Activated CD8-positive, alpha-beta memory T cell treated with anti-CD3 and anti-CD28 coated beads for 4 hours (primary cell): Measurements from ENCODE around the gene ORM2.

Source experiments
- DNase-seq, 2 donors: peaks; one replicate each; pipeline ENCODE4 v3.0.0-alpha.2; 2020; ENCODE audit warnings: low read depth in 2 of 2

The ORM2 gene

DNA sequence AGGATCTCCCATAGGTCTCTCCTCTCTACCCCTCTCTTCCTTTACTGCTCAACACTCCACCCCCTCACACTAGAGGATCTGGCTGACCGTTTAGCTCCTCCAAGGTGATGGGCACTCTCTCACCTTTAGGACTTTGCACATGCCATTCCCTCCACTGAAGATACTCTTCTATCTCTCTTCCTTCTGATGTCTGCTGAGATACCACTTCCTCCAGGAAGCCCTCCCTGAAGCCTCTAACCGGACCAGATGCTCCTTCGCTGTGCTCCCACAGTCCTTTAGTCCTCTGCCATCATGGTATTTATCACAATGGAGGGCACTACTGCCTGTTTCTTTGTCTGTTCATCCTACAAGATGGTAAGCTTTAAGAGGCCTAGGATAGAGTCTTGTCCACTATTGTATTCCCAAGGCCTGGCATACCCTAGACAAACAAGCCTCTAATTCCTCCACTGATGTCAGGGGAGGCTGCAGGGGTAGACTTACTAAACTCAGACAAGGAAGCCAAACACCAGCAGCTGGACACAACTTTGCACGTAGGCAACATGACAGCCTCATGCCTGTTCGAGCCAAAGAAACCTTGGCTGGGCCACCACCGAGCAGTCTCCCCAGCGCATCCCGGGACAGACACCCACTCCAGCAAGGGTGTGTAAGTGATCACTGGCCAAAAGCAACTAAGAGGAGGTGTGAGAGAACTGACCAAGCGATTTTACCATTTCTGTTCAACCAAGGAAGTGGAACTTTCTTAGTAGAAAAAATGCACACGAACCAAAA is 20.2 kb downstream of the ORM2 start:
- no peak for DNase-seq

DNA sequence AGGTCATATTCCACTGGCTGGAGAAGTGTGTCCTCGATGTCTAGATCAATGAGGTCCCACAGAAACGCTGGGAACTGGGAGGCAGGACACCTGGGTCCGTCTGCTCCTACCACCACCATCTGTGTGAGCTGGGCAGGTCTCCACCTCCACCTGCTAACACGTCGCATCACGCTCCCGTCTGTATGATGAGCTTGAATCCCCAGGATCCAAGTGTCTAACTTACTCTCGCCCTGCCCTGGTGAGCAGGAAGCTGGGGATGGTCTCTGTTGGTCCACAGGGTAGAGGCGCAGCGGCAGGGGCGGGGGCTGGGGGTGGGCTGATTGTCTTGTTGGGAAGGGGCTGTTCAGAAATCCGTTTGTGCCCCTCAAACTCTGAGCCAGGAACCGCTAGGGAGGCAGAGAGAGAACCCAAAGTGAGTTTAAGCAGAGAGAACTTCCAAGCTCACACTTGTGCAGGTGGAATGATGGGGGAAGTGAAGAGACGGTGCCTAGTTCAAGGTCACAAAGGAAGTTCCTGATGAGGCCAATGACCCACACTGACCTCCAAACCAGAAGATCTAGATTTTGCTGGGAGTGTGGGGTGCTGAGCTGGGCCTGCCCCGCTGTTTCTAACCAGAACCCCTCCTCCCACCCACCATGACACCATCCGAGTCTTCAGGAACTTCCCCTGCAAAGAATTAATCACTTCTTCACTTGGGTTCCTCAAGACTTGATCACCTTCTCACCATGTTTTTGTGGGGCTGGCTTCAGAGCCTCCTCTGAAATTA is 21.1 kb downstream of the ORM2 start:
- no peak for DNase-seq

DNA sequence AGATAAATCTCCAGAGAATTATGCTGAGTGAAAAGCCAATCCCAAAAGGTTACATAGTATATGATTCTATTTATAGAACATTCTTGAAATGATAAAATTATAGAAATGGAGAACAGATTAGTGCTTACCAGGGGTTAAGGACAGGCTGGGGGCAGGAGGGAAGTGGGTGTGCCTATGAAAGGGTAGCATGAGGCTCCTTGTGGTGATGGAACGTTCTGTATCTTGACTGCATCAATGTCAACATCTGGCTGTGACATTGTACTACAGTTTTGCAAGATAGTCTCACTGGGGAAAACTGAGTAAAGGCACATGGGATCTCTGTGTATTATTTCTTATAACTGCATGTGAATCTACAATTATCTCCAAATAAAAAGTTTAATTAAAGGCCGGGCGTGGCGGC is 22.3 kb downstream of the ORM2 start:
- DNase-seq, result no peak

DNA sequence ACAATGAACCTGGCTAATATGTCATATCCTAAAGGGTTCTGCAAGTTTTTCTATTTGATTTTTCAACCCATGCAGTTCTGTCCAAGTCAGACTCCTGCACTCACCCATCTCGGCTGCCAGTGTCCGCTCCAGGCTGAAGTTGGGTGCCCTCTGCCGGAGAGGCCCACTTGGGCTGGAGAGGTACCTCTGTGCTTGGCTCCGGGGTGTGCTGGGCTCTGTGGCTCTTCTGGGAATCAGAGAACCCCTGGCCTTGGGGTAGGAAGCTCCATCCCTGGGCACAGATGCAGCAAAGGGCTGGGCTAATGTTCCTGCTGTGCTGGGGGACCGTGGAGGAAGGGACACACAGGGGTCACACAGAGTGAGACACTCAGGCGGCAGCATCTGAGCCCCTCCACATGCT is 26.2 kb downstream of the ORM2 start:
- no peak for DNase-seq

DNA sequence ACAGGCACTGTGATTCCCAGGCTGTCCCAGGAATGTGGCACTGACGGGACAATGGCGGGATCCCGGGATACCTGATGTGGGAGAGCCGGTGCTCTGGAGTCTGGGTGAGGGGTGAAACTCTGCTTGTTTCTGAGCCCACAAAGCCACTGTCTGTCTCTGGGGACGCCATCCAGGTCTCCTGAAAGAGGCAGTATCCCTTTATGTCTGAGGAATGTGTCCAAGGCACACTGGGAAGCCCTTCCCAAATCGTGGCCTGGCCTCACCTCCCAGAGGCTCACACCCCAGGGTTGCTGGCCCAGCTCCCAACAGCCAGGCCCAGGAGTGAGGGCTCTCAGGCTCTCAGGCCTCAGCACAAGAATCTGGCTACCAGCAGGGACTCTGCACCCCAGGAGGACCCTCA is 27.1 kb downstream of the ORM2 start:
- DNase-seq, result no peak

DNA sequence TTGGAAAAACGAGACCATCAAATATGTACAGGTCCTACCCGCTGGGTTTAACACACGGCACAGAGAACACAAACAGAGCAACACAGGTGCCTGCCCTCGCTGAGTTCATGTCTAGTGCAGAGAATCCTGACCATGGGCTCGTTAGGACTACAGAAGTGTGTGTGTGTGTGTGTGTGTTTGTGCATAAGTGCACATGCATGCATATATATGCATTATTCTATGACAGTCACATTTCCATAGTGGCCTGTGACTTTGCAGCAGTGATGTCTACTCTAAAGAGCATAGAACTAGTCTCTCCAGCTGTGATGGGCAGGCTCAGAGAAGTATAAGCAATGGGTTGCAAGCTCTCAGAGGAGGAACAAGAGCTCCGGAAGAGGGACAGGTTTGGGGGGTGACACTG is 27.7 kb downstream of the ORM2 start:
- no peak for DNase-seq

DNA sequence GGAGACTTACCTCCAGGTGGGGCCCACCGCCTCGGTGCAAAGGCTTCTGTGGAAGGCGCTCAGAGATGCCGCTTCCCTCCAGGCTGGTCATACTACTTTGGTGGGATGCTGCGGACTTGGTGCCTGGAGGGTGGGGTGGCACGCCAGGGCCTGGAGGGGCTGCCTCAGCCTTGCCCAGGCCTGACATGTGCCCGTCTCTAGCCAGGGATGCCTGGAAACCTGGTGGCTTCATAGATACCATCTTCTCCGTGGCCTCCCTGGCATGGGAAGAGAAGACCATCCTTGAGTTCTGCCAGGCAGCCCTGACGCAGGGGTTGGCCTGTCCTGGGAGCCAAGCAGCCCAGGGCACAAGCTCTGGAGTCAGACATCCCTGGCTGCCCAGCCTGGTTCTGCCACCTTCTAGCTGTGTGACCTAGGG is 28.3 kb downstream of the ORM2 start:
- DNase-seq, result no peak

DNA sequence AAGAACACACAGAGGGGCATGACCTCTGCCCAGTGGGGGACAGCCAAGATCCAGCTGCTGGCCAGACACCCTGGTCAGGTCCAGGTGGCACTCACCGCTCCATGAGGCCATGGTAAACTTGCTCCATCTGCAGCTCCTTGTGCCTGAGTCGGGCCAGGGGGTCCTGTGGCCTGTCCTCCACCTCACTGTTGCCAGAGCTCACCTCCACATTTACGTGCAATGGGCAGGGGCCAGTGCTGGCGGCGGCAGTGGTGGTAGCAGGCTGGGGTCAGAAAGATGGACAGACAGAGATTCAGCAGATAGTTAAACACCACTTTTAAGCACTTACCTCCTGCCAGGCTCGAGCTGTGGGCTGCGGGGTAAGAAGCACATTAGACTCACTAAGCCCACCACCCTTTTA is 30.1 kb downstream of the ORM2 start:
- DNase-seq, result no peak

DNA sequence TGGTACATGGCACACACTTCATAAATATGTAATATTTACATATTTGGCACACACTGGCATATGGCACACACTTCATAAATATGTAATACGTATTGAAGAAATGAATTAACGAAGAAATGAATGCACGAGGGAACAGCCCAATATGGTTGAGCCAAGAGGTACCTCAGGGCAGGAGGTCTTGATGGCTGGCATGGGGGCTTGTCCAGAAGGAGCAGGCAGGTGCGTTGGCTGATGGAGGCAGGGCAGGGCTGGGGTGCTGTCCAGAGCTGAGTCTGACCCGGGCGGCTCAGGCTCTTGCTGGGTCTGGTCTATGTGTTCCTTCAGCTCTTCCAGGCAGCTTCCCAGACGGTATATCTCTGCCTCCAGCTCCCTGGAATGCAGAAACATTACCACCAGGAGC is 31.9 kb downstream of the ORM2 start:
- no peak for DNase-seq

DNA sequence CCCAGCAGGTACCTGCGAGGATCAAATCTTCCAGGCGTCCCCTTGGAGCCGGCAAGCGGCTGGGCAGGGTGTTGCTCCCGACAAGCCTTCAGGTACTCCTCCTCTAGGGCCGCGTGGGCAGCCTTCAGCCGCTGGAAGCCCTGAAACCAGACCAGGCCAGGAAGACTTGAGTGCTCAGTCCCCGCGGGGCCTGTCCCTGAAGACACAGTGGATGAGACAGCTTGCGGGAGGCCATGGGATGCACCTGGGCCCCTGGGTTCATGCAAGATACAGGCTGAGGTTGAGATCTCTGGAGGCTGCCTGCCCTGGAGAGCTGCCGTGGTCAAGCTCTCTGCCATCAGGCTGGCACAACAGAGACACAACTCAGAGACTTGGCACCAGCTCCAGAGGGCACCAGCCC is 32.7 kb downstream of the ORM2 start:
- DNase-seq, result no peak

DNA sequence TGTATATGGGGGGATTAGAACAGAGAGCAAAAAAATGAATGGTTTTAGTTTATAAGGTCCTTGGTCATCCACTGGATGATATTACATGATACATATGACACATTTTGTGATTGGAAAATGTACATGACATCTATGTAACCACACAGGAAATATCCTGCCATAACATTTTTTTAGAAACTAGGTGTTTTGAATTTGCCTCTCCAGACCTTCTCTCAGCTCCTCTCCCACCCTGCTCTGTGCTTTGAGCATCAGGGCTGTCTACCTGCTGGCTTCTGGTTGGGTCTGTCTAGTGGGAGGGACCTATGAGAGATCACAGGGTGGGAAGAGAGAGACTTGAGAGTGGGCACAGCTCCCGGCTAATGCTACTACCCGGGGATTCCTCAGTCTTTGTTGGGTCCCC is 33.8 kb downstream of the ORM2 start:
- DNase-seq, result no peak

DNA sequence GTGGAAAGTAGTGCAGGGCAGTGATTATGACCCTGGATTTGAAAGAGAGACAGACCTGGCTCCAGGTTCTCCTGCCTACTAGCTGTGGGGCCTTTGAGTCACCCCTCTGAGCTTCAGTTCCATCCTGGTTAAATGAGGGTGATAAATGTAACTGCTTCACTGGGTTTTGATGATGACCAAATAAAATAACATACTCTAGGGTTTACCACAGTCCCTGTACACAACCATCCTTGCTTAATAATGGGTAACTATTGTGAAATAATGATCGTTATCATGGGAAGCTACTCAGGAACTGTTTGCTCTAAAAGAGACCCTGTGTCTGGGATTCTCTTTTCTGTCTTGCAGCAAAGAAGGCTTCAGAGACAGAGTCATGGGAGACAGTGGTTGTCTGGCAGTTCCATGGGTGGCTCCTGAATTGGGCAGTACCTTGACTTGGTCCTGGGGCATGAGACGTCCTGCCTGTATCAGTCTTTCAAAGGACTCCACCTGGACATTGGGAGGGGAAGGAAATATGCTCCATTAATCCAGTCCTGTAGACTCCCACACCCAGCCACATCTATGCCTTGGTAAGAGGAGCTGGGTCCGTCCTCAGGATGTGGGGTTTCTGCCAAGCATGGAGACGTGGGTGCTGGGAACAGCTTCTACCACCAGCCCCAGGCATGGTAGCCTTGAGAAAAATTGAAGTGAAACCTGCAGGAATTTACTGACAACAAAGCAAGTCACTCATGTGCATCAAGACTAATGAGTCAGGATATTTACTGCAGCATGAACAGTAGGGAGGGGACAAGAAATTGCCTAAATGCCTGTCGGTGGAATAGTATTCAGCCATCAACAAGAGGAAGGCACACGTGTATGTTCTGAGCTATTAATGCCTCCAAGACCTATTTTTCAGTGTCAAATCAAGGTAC is 34.7 kb downstream of the ORM2 start:
- no peak for DNase-seq

DNA sequence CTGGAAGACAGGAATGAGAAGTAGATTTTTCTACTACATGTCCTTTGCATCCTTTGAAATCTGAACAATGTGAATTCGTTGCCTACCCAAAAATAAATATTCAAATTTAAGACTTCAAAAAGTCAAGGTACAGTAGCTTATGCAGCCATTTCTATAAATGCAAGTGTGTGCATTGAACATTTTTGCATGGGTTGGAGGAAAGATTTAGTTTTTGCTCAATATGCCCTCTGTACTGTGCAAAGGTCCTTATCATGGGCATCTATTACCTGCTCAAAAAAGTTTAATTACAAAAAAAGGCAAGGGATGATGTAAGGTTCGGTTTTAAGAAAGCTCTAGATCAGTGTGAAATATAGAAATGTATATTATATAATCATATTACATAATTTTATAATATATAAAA is 35.5 kb downstream of the ORM2 start:
- DNase-seq, result no peak

DNA sequence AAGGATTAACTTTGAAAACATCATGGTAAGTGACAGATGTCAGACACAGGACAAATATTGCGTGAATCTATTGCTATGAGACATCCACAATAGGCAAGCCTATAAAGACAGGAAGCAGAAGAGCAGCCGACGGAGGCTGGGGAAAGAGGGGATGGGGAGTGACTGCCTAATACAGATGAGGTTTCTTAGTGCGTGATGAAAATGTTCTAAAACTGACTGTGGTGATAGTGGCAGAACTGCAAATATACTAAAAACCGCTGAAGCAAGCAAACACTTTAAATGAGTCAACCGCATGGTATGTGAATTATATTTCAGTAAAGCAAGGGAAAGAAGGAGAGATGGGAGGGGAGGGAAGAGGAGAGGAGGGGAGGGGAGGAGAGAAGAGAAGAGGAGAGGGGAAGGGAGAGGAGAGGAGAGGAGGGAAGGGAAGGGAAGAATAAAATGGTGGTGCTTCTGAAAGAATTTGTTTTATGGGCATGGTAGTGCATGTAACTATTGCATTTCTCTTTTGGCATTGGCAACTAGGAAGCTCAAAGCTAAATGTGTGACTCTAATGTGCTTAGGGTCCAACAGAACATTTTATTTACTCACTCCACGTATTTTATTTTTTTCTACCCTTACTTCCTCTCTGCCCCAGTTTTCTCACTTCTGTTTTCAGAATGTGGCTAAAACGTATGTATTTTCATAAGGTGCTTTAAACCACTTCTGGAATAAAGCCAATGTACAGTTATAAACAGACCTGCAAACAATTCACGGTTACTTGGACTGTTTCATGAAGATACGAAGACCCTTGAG is 36.9 kb downstream of the ORM2 start:
- DNase-seq, result no peak

DNA sequence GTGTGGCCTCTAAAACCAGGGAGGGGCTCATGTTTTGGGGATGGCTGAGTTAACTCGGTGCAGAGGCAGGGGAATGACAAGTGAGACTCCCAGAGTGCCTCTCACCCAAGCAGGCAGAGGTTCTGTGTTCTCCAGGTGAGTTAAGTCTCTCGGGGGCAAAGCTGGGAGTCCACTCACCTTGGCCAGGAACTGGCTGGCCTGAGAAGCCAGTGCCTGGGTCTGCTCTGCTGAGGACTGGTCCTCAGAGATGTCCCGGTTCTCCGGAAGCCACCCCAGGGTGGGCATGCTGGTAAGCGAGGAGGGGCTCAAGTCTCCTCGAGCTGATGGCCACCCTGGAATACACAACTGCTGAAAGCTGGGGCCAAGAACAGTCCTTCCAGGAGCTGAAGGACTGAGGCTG is 37.7 kb downstream of the ORM2 start:
- DNase-seq, result no peak

DNA sequence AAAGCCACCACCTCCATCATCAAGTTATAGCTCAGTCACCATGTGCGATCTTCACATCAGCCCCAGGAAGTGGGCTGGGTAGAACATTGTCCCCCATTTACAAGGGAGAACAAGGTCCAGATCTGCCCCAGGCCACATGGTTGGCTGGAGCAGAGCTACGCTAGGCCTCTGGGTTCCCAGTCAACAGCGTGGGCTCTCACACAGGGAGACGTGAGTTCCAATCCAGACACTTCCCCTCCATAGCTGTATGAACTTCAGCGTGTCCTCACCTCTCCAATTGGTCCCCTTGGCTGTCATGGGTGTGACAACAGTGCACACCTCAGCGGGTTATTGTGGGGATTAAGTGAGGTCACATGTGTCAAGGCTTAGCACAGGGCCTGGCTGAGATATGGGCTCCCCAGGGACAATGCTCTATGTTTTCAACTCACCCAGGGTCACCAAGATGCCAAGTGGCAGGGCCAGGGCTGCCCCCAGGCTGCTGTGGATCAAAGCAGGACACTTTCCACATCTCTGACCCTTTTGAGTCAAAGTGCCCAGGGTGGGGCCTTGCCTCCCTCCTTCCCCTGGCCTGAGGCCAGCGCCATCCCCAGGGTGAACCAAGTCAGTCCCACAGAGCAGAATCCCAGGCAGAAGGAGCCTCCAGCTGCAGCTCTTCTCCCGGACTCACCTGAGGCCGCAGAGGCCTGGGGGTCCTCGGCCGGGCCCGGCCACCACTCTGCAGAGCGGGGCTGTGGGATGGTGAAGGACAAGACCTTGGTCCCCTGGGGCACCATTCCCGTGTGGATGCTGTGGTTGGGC is 38.3 kb downstream of the ORM2 start:
- no peak for DNase-seq

DNA sequence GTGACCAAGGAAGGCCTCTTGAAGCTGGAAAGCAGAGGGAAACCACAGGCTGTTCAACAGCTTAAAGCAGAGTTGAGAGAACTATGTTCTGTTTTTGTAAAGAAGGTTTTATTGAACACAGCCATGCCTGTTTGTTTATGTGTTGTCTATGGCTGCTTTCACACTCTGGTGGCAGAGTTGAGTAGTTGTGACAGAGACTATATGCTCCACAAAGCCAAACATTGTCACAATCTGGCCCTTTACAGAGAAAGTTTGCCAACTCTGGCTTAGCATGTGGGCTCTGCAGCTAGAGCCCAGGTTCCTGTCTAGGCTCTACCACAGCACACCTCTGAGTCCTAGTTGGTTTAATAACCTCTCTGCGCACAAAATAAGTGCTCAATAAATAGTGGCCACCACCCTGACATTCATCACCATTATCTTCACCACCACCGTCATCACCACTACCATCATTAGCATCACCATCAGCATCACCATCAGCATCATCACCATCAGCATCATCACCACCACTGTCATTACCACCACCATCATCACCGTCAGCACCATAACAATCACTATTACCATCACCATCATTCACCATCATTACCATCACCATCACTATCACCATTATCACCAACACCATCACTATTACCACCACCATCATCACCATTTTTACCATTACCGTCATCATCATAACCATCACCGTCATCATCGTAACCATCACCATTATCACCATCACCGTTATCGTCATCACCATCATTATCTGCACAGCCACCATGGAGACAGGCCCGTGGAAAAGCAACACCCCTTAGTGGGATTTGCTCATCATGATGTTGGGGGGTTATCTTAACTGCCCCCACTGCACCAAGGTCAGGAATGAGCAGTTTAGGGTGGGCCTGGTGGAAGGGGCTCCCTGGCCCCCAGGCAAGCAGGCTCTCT is 39.8 kb downstream of the ORM2 start:
- DNase-seq, result no peak

DNA sequence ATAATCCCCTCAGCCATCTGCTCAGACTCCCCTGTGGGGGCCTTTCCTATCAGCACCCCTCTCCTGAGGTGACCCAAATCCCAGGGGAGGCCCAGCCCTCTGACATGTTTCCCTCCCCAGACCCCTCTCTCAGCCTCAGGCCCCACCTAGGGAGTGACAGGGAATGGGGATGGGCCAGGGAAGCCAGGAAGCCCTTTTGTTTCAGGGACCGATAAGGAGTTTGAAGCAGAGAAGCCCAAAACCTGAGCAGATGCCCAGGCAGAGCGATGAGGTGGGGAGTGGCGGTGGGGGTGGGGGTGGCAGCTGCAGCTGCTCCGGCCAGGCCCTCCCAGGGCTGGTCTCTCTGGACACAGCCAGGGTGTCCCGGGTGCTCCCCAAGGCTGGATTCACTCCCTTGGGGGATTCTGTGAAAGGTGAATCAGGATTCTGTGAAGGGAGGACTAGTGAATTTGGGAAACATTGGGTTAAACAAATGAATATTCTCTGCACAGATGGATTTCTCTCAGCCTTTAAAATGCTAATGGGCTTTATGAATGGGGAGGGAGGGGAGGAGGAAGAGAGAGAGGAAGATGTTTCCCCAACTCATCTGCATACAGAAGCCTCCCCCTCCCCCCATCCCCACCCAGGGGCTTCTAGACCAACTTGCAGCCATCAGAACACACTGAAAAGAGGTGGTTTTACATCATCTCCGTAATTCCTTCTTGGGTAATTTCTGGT is 40.7 kb downstream of the ORM2 start:
- DNase-seq, result no peak

DNA sequence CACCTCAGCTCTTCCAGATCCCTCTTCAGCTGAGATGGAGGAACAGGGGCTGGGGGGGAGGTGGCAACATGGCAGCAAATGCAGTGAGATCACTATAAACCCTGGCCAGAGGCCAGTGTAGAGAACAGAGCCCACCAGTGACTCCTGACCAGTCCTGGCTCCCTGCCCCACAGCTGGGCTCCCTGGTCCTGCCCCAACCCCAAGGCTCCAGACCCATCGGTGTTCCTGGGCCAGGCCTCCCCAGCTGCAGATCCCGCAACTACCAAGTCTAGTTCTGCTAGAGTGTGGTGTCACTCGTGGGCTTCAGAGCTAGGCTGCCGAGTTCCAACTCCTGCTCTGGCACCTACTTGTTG is 41.3 kb downstream of the ORM2 start:
- DNase-seq, result no peak
